Smooth muscle cell (in vitro differentiated cells): ENCODE results near the gene SLC35F5. TPM values are rescaled to one million over a fixed set of nuclear protein-coding genes. Genes with fewer than 3 reads are reported as not detected.
A peak's percentile ranks its signal among the peaks of the same experiment; 100 is the strongest.

Experiments
- DNase-seq: peaks from one replicate; lab custom pipeline; 2025; ENCODE audit not compliant: unreplicated experiment; lab: John Stamatoyannopoulos, UW
- H2AFZ ChIP-seq: fragments of 200-600 bp; sonication (generic); 2 replicates; pipeline ENCODE4 v1.6.0; 2016; ENCODE audit warnings: antibody characterized with exemption, low read depth, mild to moderate bottlenecking
- H3F3A ChIP-seq: fragments of 200-600 bp; sonication (generic); 2 replicates; pipeline ENCODE4 v1.6.0; 2017; ENCODE audit warnings: antibody characterized with exemption, low read depth
- H3K27ac ChIP-seq: fragments of 200-600 bp; sonication (generic); 2 replicates; pipeline ENCODE4 v1.5.1; 2016; ENCODE audit warnings: low read depth, mild to moderate bottlenecking
- H3K27me3 ChIP-seq: fragments of 200-600 bp; sonication (generic); 2 replicates; pipeline ENCODE4 v1.6.1; 2016; ENCODE audit warnings: low read depth, mild to moderate bottlenecking
- H3K36me3 ChIP-seq: fragments of 200-600 bp; sonication (generic); 2 replicates; pipeline ENCODE4 v1.5.1; 2016; ENCODE audit warnings: low read depth
- H3K4me1 ChIP-seq: fragments of 200-600 bp; sonication (generic); 2 replicates; pipeline ENCODE4 v1.5.1; 2016; ENCODE audit warnings: low read depth
- H3K4me2 ChIP-seq: fragments of 200-600 bp; sonication (generic); 2 replicates; pipeline ENCODE4 v1.6.0; 2016; ENCODE audit warnings: mild to moderate bottlenecking
- H3K4me3 ChIP-seq: fragments of 200-600 bp; sonication (generic); 2 replicates; pipeline ENCODE4 v1.5.1; 2016; ENCODE audit warnings: mild to moderate bottlenecking
- H3K79me2 ChIP-seq: fragments of 200-600 bp; sonication (generic); 2 replicates; pipeline ENCODE4 v1.6.0; 2016; ENCODE audit warnings: low read depth, mild to moderate bottlenecking
- H3K9ac ChIP-seq: fragments of 200-600 bp; sonication (generic); 2 replicates; pipeline ENCODE4 v1.6.0; 2016; ENCODE audit warnings: low read depth
- H3K9me3 ChIP-seq: fragments of 200-600 bp; sonication (generic); replicated peaks from 2 replicates; pipeline ENCODE4 v1.5.1; 2016; ENCODE audit warnings: low read depth
- H4K20me1 ChIP-seq: fragments of 200-600 bp; sonication (generic); 2 replicates; pipeline ENCODE4 v1.6.0; 2016; ENCODE audit warnings: low read depth
- WGBS: methylation state at CpG from one replicate; pipeline ENCODE4 v1.1.7; 2016; ENCODE audit warnings: low lambda C conversion rate; 5-methylcytosine and 5-hydroxymethylcytosine counted together
- polyA plus RNA-seq: library from polyadenylated mRNA; unstranded; fragments of >200 nt; fragmentation: Nextera tagmentation; extraction: Ambion mirVana; gene quantifications from 2 replicates; pipeline ENCODE4 v1.2.1, GENCODE V29; 2016
- total RNA-seq: library from RNA; depleted of rRNA; stranded (reverse); fragments of >200 nt; gene quantifications from 2 replicates; pipeline ENCODE4 v1.2.3, GENCODE V29; 2014
- TF ChIP-seq, protein P1 (sequence below): fragments of 200-600 bp; sonication (generic); IDR thresholded peaks from 2 replicates; pipeline ENCODE4 v1.5.1; 2017; ENCODE audit warnings: borderline replicate concordance, mild to moderate bottlenecking, antibody characterized with exemption; ENCODE audit not compliant: insufficient read depth, poor library complexity, severe bottlenecking

Gene SLC35F5
- total and polyA plus RNA-seq, 2 experiments from 2014 or later, result 47.8 to 83.7 TPM

DNA sequence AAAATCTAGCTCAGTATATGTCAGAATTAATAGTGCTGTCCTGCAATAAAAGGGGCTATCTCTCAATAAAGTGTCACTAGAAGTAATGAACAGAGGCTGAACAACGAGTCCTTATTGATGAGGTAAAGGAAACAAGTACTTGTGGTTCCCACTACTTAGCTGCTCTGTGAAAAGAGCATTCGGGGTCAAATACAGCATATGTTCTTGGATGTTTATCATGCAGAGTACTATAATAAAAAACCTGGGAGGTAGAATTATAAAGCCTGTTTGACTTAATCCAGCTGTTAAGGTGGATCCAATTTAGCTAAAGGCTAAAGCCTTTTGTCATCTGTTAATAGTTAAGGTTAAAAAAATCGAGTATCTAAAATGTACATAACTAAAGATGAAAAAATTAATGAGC lies 32.4 kb downstream of the SLC35F5 start:
- H3F3A ChIP-seq, result no peaks in the 10 kb centered on the region
- H4K20me1 ChIP-seq, result no peaks in the 10 kb centered on the region
- H3K27me3 ChIP-seq, result no peaks in the 10 kb centered on the region
- H3K4me3 ChIP-seq, result no peak overlapping the region
- TF ChIP-seq, protein P1, sequence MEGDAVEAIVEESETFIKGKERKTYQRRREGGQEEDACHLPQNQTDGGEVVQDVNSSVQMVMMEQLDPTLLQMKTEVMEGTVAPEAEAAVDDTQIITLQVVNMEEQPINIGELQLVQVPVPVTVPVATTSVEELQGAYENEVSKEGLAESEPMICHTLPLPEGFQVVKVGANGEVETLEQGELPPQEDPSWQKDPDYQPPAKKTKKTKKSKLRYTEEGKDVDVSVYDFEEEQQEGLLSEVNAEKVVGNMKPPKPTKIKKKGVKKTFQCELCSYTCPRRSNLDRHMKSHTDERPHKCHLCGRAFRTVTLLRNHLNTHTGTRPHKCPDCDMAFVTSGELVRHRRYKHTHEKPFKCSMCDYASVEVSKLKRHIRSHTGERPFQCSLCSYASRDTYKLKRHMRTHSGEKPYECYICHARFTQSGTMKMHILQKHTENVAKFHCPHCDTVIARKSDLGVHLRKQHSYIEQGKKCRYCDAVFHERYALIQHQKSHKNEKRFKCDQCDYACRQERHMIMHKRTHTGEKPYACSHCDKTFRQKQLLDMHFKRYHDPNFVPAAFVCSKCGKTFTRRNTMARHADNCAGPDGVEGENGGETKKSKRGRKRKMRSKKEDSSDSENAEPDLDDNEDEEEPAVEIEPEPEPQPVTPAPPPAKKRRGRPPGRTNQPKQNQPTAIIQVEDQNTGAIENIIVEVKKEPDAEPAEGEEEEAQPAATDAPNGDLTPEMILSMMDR, result no peak
- H3K9me3 ChIP-seq, result no peaks in the 10 kb centered on the region
- DNase-seq, result no peak
- H3K36me3 ChIP-seq, result peaks cover 15% of the 10 kb centered on the region
- H2AFZ ChIP-seq, result no peak overlapping the region
- no peak overlapping the region for H3K4me2 ChIP-seq
- no peaks in the 10 kb centered on the region for H3K4me1 ChIP-seq
- no peaks in the 10 kb centered on the region for H3K79me2 ChIP-seq
- H3K9ac ChIP-seq, result no peak overlapping the region
- WGBS, result 97% methylated on average over 3 of the region's 3 CpGs
- no peak overlapping the region for H3K27ac ChIP-seq

- no peaks in the 10 kb centered on the region for H4K20me1 ChIP-seq
- H3K4me3 ChIP-seq, result no peak overlapping the region
- H2AFZ ChIP-seq, result no peak overlapping the region
- TF ChIP-seq, protein P1, result no peak
- no peaks in the 10 kb centered on the region for H3K79me2 ChIP-seq
- no peak overlapping the region for H3K27ac ChIP-seq
- H3K27me3 ChIP-seq, result no peaks in the 10 kb centered on the region
- H3K4me1 ChIP-seq, result no peaks in the 10 kb centered on the region
- H3K9me3 ChIP-seq, result no peaks in the 10 kb centered on the region
- H3K36me3 ChIP-seq, result peaks cover 12% of the 10 kb centered on the region
- DNase-seq, result no peak
- WGBS, result 93% methylated on average over 1 of the region's 1 CpG
- no peaks in the 10 kb centered on the region for H3F3A ChIP-seq
- H3K9ac ChIP-seq, result no peak overlapping the region
- H3K4me2 ChIP-seq, result no peak overlapping the region
Observed at GRCh38 chr2:113723411-113723810, 33.0 kb downstream of the SLC35F5 start.

DNA sequence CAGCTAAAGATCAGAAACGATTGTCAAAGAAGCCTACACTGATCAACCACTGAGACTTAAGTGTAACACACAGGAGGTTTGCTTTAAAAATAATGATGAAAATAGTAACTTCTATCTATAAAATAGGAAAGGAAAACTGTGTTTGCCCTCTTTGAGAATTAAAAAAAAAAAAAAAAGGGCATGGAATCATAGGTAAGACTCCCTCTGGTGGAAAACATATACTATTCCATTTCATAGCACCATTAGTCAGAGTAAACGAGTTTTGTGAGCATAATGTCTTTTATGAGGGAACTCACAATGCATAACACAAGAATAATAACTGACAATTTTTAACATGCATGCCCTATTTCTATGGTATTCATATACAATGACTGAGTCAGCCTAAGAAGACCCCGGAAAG lies 36.3 kb downstream of the SLC35F5 start:
- H3K4me2 ChIP-seq, result no peak overlapping the region
- no peaks in the 10 kb centered on the region for H4K20me1 ChIP-seq
- H3K9me3 ChIP-seq, result no peaks in the 10 kb centered on the region
- H3K36me3 ChIP-seq, result peaks cover 10% of the 10 kb centered on the region
- H3K27ac ChIP-seq, result no peak overlapping the region
- WGBS, result 92% methylated on average over 3 of the region's 3 CpGs
- DNase-seq, result no peak
- H3K4me3 ChIP-seq, result no peak overlapping the region
- no peaks in the 10 kb centered on the region for H3K4me1 ChIP-seq
- H2AFZ ChIP-seq, result no peak overlapping the region
- TF ChIP-seq, protein P1, result peak; percentile 35
- no peaks in the 10 kb centered on the region for H3K79me2 ChIP-seq
- no peaks in the 10 kb centered on the region for H3K27me3 ChIP-seq
- no peaks in the 10 kb centered on the region for H3F3A ChIP-seq
- no peak overlapping the region for H3K9ac ChIP-seq

GRCh38 chr2:113716291-113716690 lies 40.2 kb downstream of the SLC35F5 start:
- WGBS, result 81% methylated on average over 3 of the region's 3 CpGs
- peaks cover 19% of the 10 kb centered on the region for H3K36me3 ChIP-seq
- DNase-seq, result no peak
- H3K27me3 ChIP-seq, result no peaks in the 10 kb centered on the region
- TF ChIP-seq, protein P1, result no peak
- no peak overlapping the region for H3K4me3 ChIP-seq
- no peaks in the 10 kb centered on the region for H4K20me1 ChIP-seq
- H3F3A ChIP-seq, result no peaks in the 10 kb centered on the region
- H3K27ac ChIP-seq, result peak overlapping the region; percentile 22
- H3K4me2 ChIP-seq, result peak overlapping the region; percentile 2
- no peaks in the 10 kb centered on the region for H3K79me2 ChIP-seq
- H3K9ac ChIP-seq, result no peak overlapping the region
- no peak overlapping the region for H2AFZ ChIP-seq
- H3K9me3 ChIP-seq, result no peaks in the 10 kb centered on the region
- no peaks in the 10 kb centered on the region for H3K4me1 ChIP-seq
